Naive thymus-derived CD8-positive, alpha-beta T cell (primary cell): Measurements from ENCODE around the gene RRBP1. TPM values are rescaled to one million over a fixed set of nuclear protein-coding genes. Genes with fewer than 3 reads are reported as not detected.

Source experiments
- ATAC-seq, 2 donors: fragments of 150-1000 bp; cut with Tn5 transposase in 1 of 2; sonication (Bioruptor Pico), chemical (Tn5 transposase) in 1 of 2; 1 replicate in 1 of 2; 2 replicates in 1 of 2; pipeline ENCODE4 v1.10.0; 2021; ENCODE audit warnings: mild to moderate bottlenecking in 2 of 2, moderate library complexity in 2 of 2
- POLR2A ChIA-PET: fragments of 350-600 bp; sonication (Branson Sonifier 250); formaldehyde crosslinking; loops from one replicate; lab custom pipeline; 2021; ENCODE audit warnings: antibody characterized with exemption; lab: Charles Lee
- DNase-seq, 10 donors: peaks; one replicate each; pipeline versions ENCODE4 v3.0.0 to v3.0.0-alpha.2; 2020 to 2022
- H3K27ac Mint-ChIP-seq, 10 donors: one replicate each; pipeline ENCODE4 v1.8.0; 2020 to 2022; ENCODE audit warnings: mild to moderate bottlenecking in 10 of 10, mixed read lengths in 10 of 10, moderate library complexity in 4 of 10, inconsistent platforms in 1 of 10
- H3K27me3 Mint-ChIP-seq, 5 donors: one replicate each; pipeline ENCODE4 v1.8.0; 2021 to 2022; ENCODE audit warnings: mixed read lengths in 5 of 5
- H3K36me3 Mint-ChIP-seq, 3 donors: one replicate each; pipeline ENCODE4 v1.8.0; 2020 to 2022; ENCODE audit warnings: mixed read lengths in 3 of 3, mild to moderate bottlenecking in 2 of 3, inconsistent platforms in 1 of 3
- H3K4me1 Mint-ChIP-seq, 4 donors: one replicate each; pipeline ENCODE4 v1.8.0; 2021 to 2022; ENCODE audit warnings: mixed read lengths in 4 of 4
- H3K4me3 Mint-ChIP-seq, 10 donors: one replicate each; pipeline ENCODE4 v1.8.0; 2020 to 2022; ENCODE audit warnings: mild to moderate bottlenecking in 10 of 10, mixed read lengths in 10 of 10, moderate library complexity in 6 of 10, inconsistent platforms in 1 of 10
- H3K9me3 Mint-ChIP-seq, 9 donors: one replicate each; pipeline ENCODE4 v1.8.0; 2020 to 2022; ENCODE audit warnings: mixed read lengths in 9 of 9, mild to moderate bottlenecking in 3 of 9, inconsistent platforms in 1 of 9, moderate library complexity in 1 of 9
- polyA plus RNA-seq, 3 donors: library from polyadenylated mRNA; unstranded; fragments of 300-500 nt; fragmentation: Illumina TruSeq; gene quantifications; one replicate each; pipeline ENCODE4 v1.2.3, GENCODE V29; 2021
- total RNA-seq, 8 experiments: library from RNA in 2 of 8; stranded (reverse) in 2 of 8; gene quantifications; one replicate each; pipeline ENCODE4 v1.2.3 and lab custom pipeline; 2021 to 2026

The RRBP1 gene
- total and polyA plus RNA-seq, 5 experiments from 2014 or later: 1.7 to 22.4 (median 8.9) TPM

- DNase-seq (no peak), ATAC-seq (no peak)
- POLR2A ChIA-PET: no interaction called here
- Mint-ChIP-seq H3K27me3 (no peaks in the 10 kb centered on the region), H3K27ac (peak overlapping the region in 2 of 10 donors; percentile 11 to 69), H3K36me3 (peaks cover 4 to 37% (median 14%) of the 10 kb centered on the region in 3 donors), H3K4me3 (no peak overlapping the region), H3K4me1 (peaks cover 0 to 12% (median 0%) of the 10 kb centered on the region in 4 donors), H3K9me3 (peaks cover 0 to 2% (median 0%) of the 10 kb centered on the region in 9 donors)
Measured at GRCh38 chr20:17655286-17655651, 26.8 kb downstream of the RRBP1 start.

- Mint-ChIP-seq H3K36me3 (peaks cover 4 to 32% (median 12%) of the 10 kb centered on the region in 3 donors), H3K27me3 (no peaks in the 10 kb centered on the region), H3K9me3 (peaks cover 0 to 2% (median 0%) of the 10 kb centered on the region in 9 donors), H3K4me1 (peaks cover 0 to 17% (median 0%) of the 10 kb centered on the region in 4 donors), H3K4me3 (no peak overlapping the region), H3K27ac (peak overlapping the region in 1 of 10 donors; percentile 11)
- DNase-seq (no peak), ATAC-seq (no peak)
- POLR2A ChIA-PET: no interaction called here
Measured at GRCh38 chr20:17654649-17655285, 27.3 kb downstream of the RRBP1 start.

GRCh38 chr20:17653835-17654648 is 28.0 kb downstream of the RRBP1 start:
- POLR2A ChIA-PET: no interaction called here
- H3K36me3 Mint-ChIP-seq: peaks cover 4 to 28% (median 12%) of the 10 kb centered on the region in 3 donors
- DNase-seq (no peak), ATAC-seq (no peak)
- H3K27ac Mint-ChIP-seq: peak overlapping the region in 1 of 10 donors; percentile 11
- H3K27me3 Mint-ChIP-seq: no peaks in the 10 kb centered on the region
- H3K4me3 Mint-ChIP-seq: no peak overlapping the region
- H3K4me1 Mint-ChIP-seq: peaks cover 0 to 22% (median 3%) of the 10 kb centered on the region in 4 donors
- H3K9me3 Mint-ChIP-seq: peaks cover 0 to 2% (median 0%) of the 10 kb centered on the region in 9 donors

- H3K4me3 Mint-ChIP-seq: no peak overlapping the region
- H3K27me3 Mint-ChIP-seq: no peaks in the 10 kb centered on the region
- ATAC-seq: no peak
- H3K27ac Mint-ChIP-seq: peak overlapping the region in 1 of 10 donors; percentile 32
- POLR2A ChIA-PET: no interaction called here
- H3K36me3 Mint-ChIP-seq: peaks cover 0 to 13% (median 3%) of the 10 kb centered on the region in 3 donors
- H3K9me3 Mint-ChIP-seq: no peaks in the 10 kb centered on the region
- H3K4me1 Mint-ChIP-seq: peaks cover 0 to 35% (median 9%) of the 10 kb centered on the region in 4 donors
- peak in 1 of 10 donors; percentile 22 for DNase-seq
Measured at GRCh38 chr20:17652411-17652810, 29.6 kb downstream of the RRBP1 start.

GRCh38 chr20:17651760-17652388 is 30.2 kb downstream of the RRBP1 start:
- Mint-ChIP-seq H3K4me3 (no peak overlapping the region), H3K27ac (peak overlapping the region in 1 of 10 donors; percentile 32), H3K4me1 (peaks cover 0 to 38% (median 9%) of the 10 kb centered on the region in 4 donors), H3K9me3 (no peaks in the 10 kb centered on the region), H3K36me3 (peaks cover 0 to 8% (median 3%) of the 10 kb centered on the region in 3 donors), H3K27me3 (no peaks in the 10 kb centered on the region)
- ATAC-seq (peak in 1 of 2 donors; percentile 37), DNase-seq (peak in 1 of 10 donors; percentile 49)
- POLR2A ChIA-PET: no interaction called here

- Mint-ChIP-seq H3K9me3 (no peaks in the 10 kb centered on the region), H3K36me3 (peaks cover 0 to 2% (median 2%) of the 10 kb centered on the region in 3 donors), H3K27me3 (no peaks in the 10 kb centered on the region), H3K4me3 (no peak overlapping the region), H3K27ac (no peak overlapping the region), H3K4me1 (peaks cover 0 to 38% (median 9%) of the 10 kb centered on the region in 4 donors)
- POLR2A ChIA-PET: no interaction called here
- no peak for DNase-seq
- ATAC-seq: no peak
Measured at GRCh38 chr20:17651129-17651759, 30.8 kb downstream of the RRBP1 start.

GRCh38 chr20:17650301-17651128 is 31.5 kb downstream of the RRBP1 start:
- peak in 1 of 10 donors; percentile 24 for DNase-seq
- Mint-ChIP-seq H3K27ac (no peak overlapping the region), H3K4me1 (peaks cover 0 to 38% (median 9%) of the 10 kb centered on the region in 4 donors), H3K36me3 (no peaks in the 10 kb centered on the region), H3K9me3 (no peaks in the 10 kb centered on the region), H3K4me3 (no peak overlapping the region), H3K27me3 (no peaks in the 10 kb centered on the region)
- no peak for ATAC-seq
- POLR2A ChIA-PET: no interaction called here

- Mint-ChIP-seq H3K4me3 (peak overlapping the region in 4 of 10 donors; percentile 11 to 33 (median 24)), H3K36me3 (no peaks in the 10 kb centered on the region), H3K27me3 (no peaks in the 10 kb centered on the region), H3K9me3 (no peaks in the 10 kb centered on the region), H3K27ac (peak overlapping the region in 3 of 10 donors; percentile 48 to 71 (median 65)), H3K4me1 (peaks cover 0 to 42% (median 9%) of the 10 kb centered on the region in 4 donors)
- POLR2A ChIA-PET: no interaction called here
- peak; percentile 85 to 94 for ATAC-seq
- DNase-seq: peak in 9 of 10 donors; percentile 18 to 61 (median 41)
Measured at GRCh38 chr20:17648791-17649730, 33.0 kb downstream of the RRBP1 start.

- Mint-ChIP-seq H3K4me1 (peaks cover 0 to 48% (median 9%) of the 10 kb centered on the region in 4 donors), H3K9me3 (no peaks in the 10 kb centered on the region), H3K27me3 (no peaks in the 10 kb centered on the region), H3K36me3 (peaks cover 0 to under 1% (median 0%) of the 10 kb centered on the region in 3 donors), H3K4me3 (peak overlapping the region in 1 of 10 donors; percentile 11), H3K27ac (peak overlapping the region in 2 of 10 donors; percentile 25 to 44)
- POLR2A ChIA-PET: no interaction called here
- ATAC-seq (no peak), DNase-seq (no peak)
Measured at GRCh38 chr20:17648315-17648646, 33.8 kb downstream of the RRBP1 start.

- Mint-ChIP-seq H3K36me3 (peaks cover 0 to 2% (median 0%) of the 10 kb centered on the region in 3 donors), H3K27ac (peak overlapping the region in 3 of 10 donors; percentile 25 to 44 (median 33)), H3K4me3 (peak overlapping the region in 1 of 10 donors; percentile 11), H3K27me3 (no peaks in the 10 kb centered on the region), H3K9me3 (no peaks in the 10 kb centered on the region), H3K4me1 (peaks cover 0 to 50% (median 9%) of the 10 kb centered on the region in 4 donors)
- POLR2A ChIA-PET: no interaction called here
- DNase-seq (peak in 1 of 10 donors; percentile 27), ATAC-seq (no peak)
Measured at GRCh38 chr20:17647391-17648314, 34.4 kb downstream of the RRBP1 start.
